ENCODE results near the gene PBX2.
"Not testable (repeated sequence)": the region's sequence is repeated elsewhere in the genome, so short reads cannot be mapped to it uniquely, and the experiment has no call there.

Gene PBX2

GRCh38 chr6:32190054-32190851, at the start of gene PBX2:
Gene PBX2, minus strand, starts transcription at chr6:32190202. Its CDS starts 287 bp downstream, at chr6:32189915.
- peak; percentile 91 for DNase-seq (ENCODE audit: low read depth)

- no peak for DNase-seq (ENCODE audit: low read depth)
These were observed 49.5 kb upstream of the PBX2 start for GRCh38 chr6:32239462-32239861.

GRCh38 chr6:32234934-32235333, 44.9 kb upstream of the PBX2 start:
- DNase-seq (ENCODE audit: low read depth): no peak

- DNase-seq (ENCODE audit: low read depth): no peak
These were observed 36.4 kb upstream of the PBX2 start for GRCh38 chr6:32226434-32226833.

GRCh38 chr6:32224696-32225095, 34.7 kb upstream of the PBX2 start:
- no peak for DNase-seq (ENCODE audit: low read depth)

GRCh38 chr6:32223258-32224235, 33.5 kb upstream of the PBX2 start, which contains the start of gene NOTCH4:
Gene NOTCH4, minus strand, starts transcription at chr6:32224067. Its CDS starts 139 bp downstream, at chr6:32223928.
- no peak for DNase-seq (ENCODE audit: low read depth)

GRCh38 chr6:32222333-32223230, 32.6 kb upstream of the PBX2 start:
- DNase-seq (ENCODE audit: low read depth): no peak

GRCh38 chr6:32220021-32220420, 30.0 kb upstream of the PBX2 start:
- DNase-seq (ENCODE audit: low read depth): no peak

- DNase-seq (ENCODE audit: low read depth): no peak
These were observed 28.2 kb upstream of the PBX2 start for GRCh38 chr6:32218167-32218566.

GRCh38 chr6:32216998-32217397, 27.0 kb upstream of the PBX2 start:
- no peak for DNase-seq (ENCODE audit: low read depth)

GRCh38 chr6:32216285-32216684, 26.3 kb upstream of the PBX2 start:
- DNase-seq (ENCODE audit: low read depth): no peak

- DNase-seq (ENCODE audit: low read depth): no peak
These were observed 25.6 kb upstream of the PBX2 start for GRCh38 chr6:32215617-32216016.

GRCh38 chr6:32214126-32214525, 24.1 kb upstream of the PBX2 start:
- DNase-seq (ENCODE audit: low read depth): no peak

GRCh38 chr6:32213649-32214048, 23.6 kb upstream of the PBX2 start:
- DNase-seq (ENCODE audit: low read depth): no peak

GRCh38 chr6:32212076-32212760, 22.2 kb upstream of the PBX2 start:
- DNase-seq (ENCODE audit: low read depth): no peak

GRCh38 chr6:32211432-32211831, 21.4 kb upstream of the PBX2 start:
- DNase-seq (ENCODE audit: low read depth): not testable (repeated sequence)

GRCh38 chr6:32210191-32210601, 20.2 kb upstream of the PBX2 start:
- DNase-seq (ENCODE audit: low read depth): no peak

GRCh38 chr6:32208996-32209395, 19.0 kb upstream of the PBX2 start:
- no peak for DNase-seq (ENCODE audit: low read depth)

GRCh38 chr6:32204268-32204715, 14.3 kb upstream of the PBX2 start:
- no peak for DNase-seq (ENCODE audit: low read depth)

- no peak for DNase-seq (ENCODE audit: low read depth)
These were observed 13.6 kb upstream of the PBX2 start for GRCh38 chr6:32203426-32204267.

Measured in iris pigment epithelial cell (primary cell).